IPS DF 6.9 (cell line): Measurements from ENCODE around the gene GALNT18.

Experiments used
- DNase-seq: peaks from one replicate; pipeline ENCODE4 v3.0.0-alpha.2; 2013; ENCODE audit warnings: low read depth, low spot score
- H3K27ac ChIP-seq: one replicate; pipeline ENCODE4 v1.5.1; 2013; ENCODE audit warnings: low read length, control low read depth
- H3K27me3 ChIP-seq: 2 replicates; pipeline ENCODE4 v1.6.1; 2013; ENCODE audit warnings: mild to moderate bottlenecking, low read length; ENCODE audit not compliant: control insufficient read depth, insufficient read depth
- H3K36me3 ChIP-seq: 2 replicates; pipeline ENCODE4 v1.6.1; 2013; ENCODE audit warnings: low read length; ENCODE audit not compliant: control insufficient read depth, insufficient read depth
- H3K4me1 ChIP-seq: 2 replicates; pipeline ENCODE4 v1.6.1; 2013; ENCODE audit warnings: low read length; ENCODE audit not compliant: control insufficient read depth, insufficient read depth
- H3K4me3 ChIP-seq: 2 replicates; pipeline ENCODE4 v1.5.1; 2013; ENCODE audit warnings: mild to moderate bottlenecking, low read length
- H3K9me3 ChIP-seq: 2 replicates; pipeline ENCODE4 v1.6.1; 2013; ENCODE audit warnings: low read length, inconsistent platforms; ENCODE audit not compliant: control insufficient read depth, insufficient read depth
- WGBS: extraction: QIAGEN DNeasy Blood & Tissue Kit; methylation state at CpG from one replicate; pipeline ENCODE4 v1.1.7; 2013; ENCODE audit warnings: mixed read lengths, missing lambda C conversion rate; ENCODE audit not compliant: insufficient read length, insufficient coverage; 5-methylcytosine and 5-hydroxymethylcytosine counted together

Gene GALNT18

GRCh38 chr11:11486423-11486822 lies 135.4 kb downstream of the GALNT18 start:
- Histone ChIP-seq H3K4me1 (no peaks in the 10 kb centered on the region), H3K27ac (no peak overlapping the region), H3K27me3 (no peaks in the 10 kb centered on the region), H3K9me3 (no peaks in the 10 kb centered on the region), H3K4me3 (no peak overlapping the region), H3K36me3 (no peaks in the 10 kb centered on the region)
- DNase-seq: no peak
- WGBS: no CpG with 5 or more reads among the region's 3 CpGs

GRCh38 chr11:11486002-11486401 lies 135.8 kb downstream of the GALNT18 start:
- Histone ChIP-seq H3K27ac (no peak overlapping the region), H3K36me3 (no peaks in the 10 kb centered on the region), H3K27me3 (no peaks in the 10 kb centered on the region), H3K9me3 (no peaks in the 10 kb centered on the region), H3K4me3 (no peak overlapping the region), H3K4me1 (no peaks in the 10 kb centered on the region)
- no CpG with 5 or more reads among the region's 3 CpGs for WGBS
- DNase-seq: no peak

GRCh38 chr11:11483627-11484026 lies 138.2 kb downstream of the GALNT18 start:
- no peak overlapping the region for H3K27ac ChIP-seq
- H3K4me3 ChIP-seq: no peak overlapping the region
- no peaks in the 10 kb centered on the region for H3K9me3 ChIP-seq
- no peaks in the 10 kb centered on the region for H3K36me3 ChIP-seq
- H3K4me1 ChIP-seq: no peaks in the 10 kb centered on the region
- DNase-seq: no peak
- WGBS: no CpG with 5 or more reads among the region's 11 CpGs
- H3K27me3 ChIP-seq: no peaks in the 10 kb centered on the region

GRCh38 chr11:11482730-11483129 lies 139.1 kb downstream of the GALNT18 start:
- H3K9me3 ChIP-seq: no peaks in the 10 kb centered on the region
- no peaks in the 10 kb centered on the region for H3K36me3 ChIP-seq
- no peak overlapping the region for H3K4me3 ChIP-seq
- no peaks in the 10 kb centered on the region for H3K27me3 ChIP-seq
- no CpG with 5 or more reads among the region's 3 CpGs for WGBS
- DNase-seq: no peak
- no peaks in the 10 kb centered on the region for H3K4me1 ChIP-seq
- H3K27ac ChIP-seq: no peak overlapping the region

GRCh38 chr11:11481371-11481770 lies 140.4 kb downstream of the GALNT18 start:
- H3K27me3 ChIP-seq: no peaks in the 10 kb centered on the region

GRCh38 chr11:11480971-11481370 lies 140.8 kb downstream of the GALNT18 start:
- Histone ChIP-seq H3K27ac (no peak overlapping the region), H3K4me3 (no peak overlapping the region), H3K4me1 (no peaks in the 10 kb centered on the region), H3K9me3 (no peaks in the 10 kb centered on the region), H3K36me3 (no peaks in the 10 kb centered on the region), H3K27me3 (no peaks in the 10 kb centered on the region)
- WGBS: no CpG with 5 or more reads among the region's 3 CpGs
- DNase-seq: no peak

More at GRCh38 chr11:11481371-11481770, 140.4 kb downstream of the GALNT18 start:
- no peak overlapping the region for H3K27ac ChIP-seq
- H3K4me3 ChIP-seq: no peak overlapping the region
- no peaks in the 10 kb centered on the region for H3K36me3 ChIP-seq
- no CpG with 5 or more reads among the region's 4 CpGs for WGBS
- no peaks in the 10 kb centered on the region for H3K9me3 ChIP-seq
- no peaks in the 10 kb centered on the region for H3K4me1 ChIP-seq
- DNase-seq: no peak

GRCh38 chr11:11478687-11479086 lies 143.1 kb downstream of the GALNT18 start:
- no peak overlapping the region for H3K27ac ChIP-seq
- H3K36me3 ChIP-seq: no peaks in the 10 kb centered on the region
- no CpG with 5 or more reads among the region's 12 CpGs for WGBS

GRCh38 chr11:11477695-11478420 lies 143.9 kb downstream of the GALNT18 start:
- Histone ChIP-seq H3K27me3 (no peaks in the 10 kb centered on the region), H3K36me3 (no peaks in the 10 kb centered on the region), H3K4me1 (no peaks in the 10 kb centered on the region), H3K9me3 (no peaks in the 10 kb centered on the region), H3K27ac (no peak overlapping the region), H3K4me3 (no peak overlapping the region)
- no peak for DNase-seq
- no CpG with 5 or more reads among the region's 2 CpGs for WGBS

More at GRCh38 chr11:11478687-11479086, 143.1 kb downstream of the GALNT18 start:
- H3K9me3 ChIP-seq: no peaks in the 10 kb centered on the region
- H3K27me3 ChIP-seq: no peaks in the 10 kb centered on the region
- no peak overlapping the region for H3K4me3 ChIP-seq
- peak; percentile 9 for DNase-seq
- no peaks in the 10 kb centered on the region for H3K4me1 ChIP-seq

GRCh38 chr11:11476971-11477645 lies 144.7 kb downstream of the GALNT18 start:
- WGBS: no CpG with 5 or more reads among the region's 4 CpGs

GRCh38 chr11:11476499-11476898 lies 145.3 kb downstream of the GALNT18 start:
- no peak for DNase-seq
- Histone ChIP-seq H3K36me3 (no peaks in the 10 kb centered on the region), H3K9me3 (no peaks in the 10 kb centered on the region), H3K27ac (no peak overlapping the region), H3K4me1 (no peaks in the 10 kb centered on the region), H3K4me3 (no peak overlapping the region), H3K27me3 (no peaks in the 10 kb centered on the region)
- WGBS: no CpG with 5 or more reads among the region's 2 CpGs

More at GRCh38 chr11:11476971-11477645, 144.7 kb downstream of the GALNT18 start:
- H3K9me3 ChIP-seq: no peaks in the 10 kb centered on the region
- H3K27ac ChIP-seq: no peak overlapping the region
- H3K27me3 ChIP-seq: no peaks in the 10 kb centered on the region
- no peaks in the 10 kb centered on the region for H3K36me3 ChIP-seq
- H3K4me3 ChIP-seq: no peak overlapping the region
- no peak for DNase-seq
- no peaks in the 10 kb centered on the region for H3K4me1 ChIP-seq
